Measurements from ENCODE around the gene PAX8.

PAX8 gene

GRCh38 chr2:113264713-113265403, 13.9 kb downstream of the PAX8 start:
- no peak for DNase-seq (ENCODE audit: low read depth)

GRCh38 chr2:113263546-113263945, 15.2 kb downstream of the PAX8 start:
- no peak for DNase-seq (ENCODE audit: low read depth)

- no peak for DNase-seq (ENCODE audit: low read depth)
Observed at GRCh38 chr2:113260991-113261390, 17.7 kb downstream of the PAX8 start.

- no peak for DNase-seq (ENCODE audit: low read depth)
Observed at GRCh38 chr2:113258471-113259147, 20.1 kb downstream of the PAX8 start.

- no peak for DNase-seq (ENCODE audit: low read depth)
Observed at GRCh38 chr2:113257516-113258264, 21.0 kb downstream of the PAX8 start.

- DNase-seq (ENCODE audit: low read depth) = peak; percentile 9
Observed at GRCh38 chr2:113255140-113256070, 23.3 kb downstream of the PAX8 start.

GRCh38 chr2:113253453-113253852, 25.3 kb downstream of the PAX8 start:
- no peak for DNase-seq (ENCODE audit: low read depth)

- no peak for DNase-seq (ENCODE audit: low read depth)
Observed at GRCh38 chr2:113252047-113252590, 26.6 kb downstream of the PAX8 start.

- DNase-seq (ENCODE audit: low read depth) = no peak
Observed at GRCh38 chr2:113251118-113251517, 27.6 kb downstream of the PAX8 start.

GRCh38 chr2:113248997-113249770, 29.5 kb downstream of the PAX8 start:
- peak; percentile 63 for DNase-seq (ENCODE audit: low read depth)

- no peak for DNase-seq (ENCODE audit: low read depth)
Observed at GRCh38 chr2:113246606-113247005, 32.1 kb downstream of the PAX8 start.

GRCh38 chr2:113245276-113245711, 33.4 kb downstream of the PAX8 start:
- no peak for DNase-seq (ENCODE audit: low read depth)

GRCh38 chr2:113242327-113242726, 36.4 kb downstream of the PAX8 start:
- no peak for DNase-seq (ENCODE audit: low read depth)

- peak; percentile 100 for DNase-seq (ENCODE audit: low read depth)
Observed at GRCh38 chr2:113240915-113241911, 37.5 kb downstream of the PAX8 start.

GRCh38 chr2:113240150-113240914, 38.4 kb downstream of the PAX8 start:
- DNase-seq (ENCODE audit: low read depth) = peak; percentile 72

GRCh38 chr2:113238871-113239839, 39.6 kb downstream of the PAX8 start:
- DNase-seq (ENCODE audit: low read depth) = no peak

GRCh38 chr2:113237604-113238160, 41.0 kb downstream of the PAX8 start:
- no peak for DNase-seq (ENCODE audit: low read depth)

All from amniotic epithelial cell (primary cell).